Colonic mucosa (tissue), 4 donors: ENCODE measurements around the gene CNPPD1. TPM values are rescaled to one million over a fixed set of nuclear protein-coding genes. Genes with fewer than 3 reads are reported as not detected.
"Not testable (repeated sequence)": the region's sequence is repeated elsewhere in the genome, so short reads cannot be mapped to it uniquely, and the experiment has no call there.

Experiments
- DNase-seq: peaks from one replicate; pipeline ENCODE4 v3.0.0-alpha.2; 2020
- H3K27ac ChIP-seq: fragments of 200-600 bp; one replicate; pipeline ENCODE4 v1.8.0; 2021
- H3K27me3 ChIP-seq: fragments of 200-600 bp; one replicate; pipeline ENCODE4 v1.8.0; 2021
- H3K36me3 ChIP-seq: fragments of 200-600 bp; one replicate; pipeline ENCODE4 v1.8.0; 2021
- H3K4me1 ChIP-seq: fragments of 200-600 bp; one replicate; pipeline ENCODE4 v1.8.0; 2021; ENCODE audit warnings: mild to moderate bottlenecking
- H3K4me3 ChIP-seq: fragments of 200-600 bp; one replicate; pipeline ENCODE4 v1.8.0; 2021
- H3K9ac ChIP-seq, 2 donors: one replicate each; pipeline ENCODE4 v1.7.0; 2013; ENCODE audit warnings: control low read depth in 2 of 2, low read depth in 2 of 2, low read length in 2 of 2
- H3K9me3 ChIP-seq: fragments of 200-600 bp; one replicate; pipeline ENCODE4 v1.8.0; 2021
- CTCF ChIP-seq: fragments of 200-600 bp; IDR thresholded peaks from one replicate; pipeline ENCODE4 v1.8.0; 2022; ENCODE audit warnings: antibody characterized with exemption, mild to moderate bottlenecking
- intact Hi-C: fragments of 100-400 bp; cut with DNase I; formaldehyde crosslinking; loops from one replicate; pipeline ENCODE4 v1.14.1; 2022
- total RNA-seq, 2 donors: library from RNA; stranded (reverse); fragmentation: NEBNext Ultra II Directional in 1 of 2; extraction: Animal tissue kit (Norgen Biotek cat#: 25700) in 1 of 2; gene quantifications; one replicate each; pipeline ENCODE4 v1.2.1, GENCODE V29; 2021
- donor health status: healthy.
- donor health status: DM: no; HTN: no; CAD: no.
- donor health status: DM: no; HTN: no; CAD: no.

The CNPPD1 gene
- total RNA-seq, 2 donors from 2014 or later: 80.7 to 98.2 TPM

GRCh38 chr2:219207134-219207883 is 30.6 kb upstream of the CNPPD1 start:
- no peak for DNase-seq

GRCh38 chr2:219206328-219207133 is 29.8 kb upstream of the CNPPD1 start, which contains the start of gene ZFAND2B:
ZFAND2B (plus strand) TSS chr2:219206782; CDS start chr2:219206988, 206 bp downstream.
- H3K27ac ChIP-seq: peak within 1 kb of the TSS; percentile 92
- no peaks in the 10 kb centered on the region for H3K27me3 ChIP-seq
- intact Hi-C loops: loop anchor here (2.0 kb wide), 1 partner anchor 28 kb away; the partner anchor contains the start of gene RETREG2
- no peak for TF ChIP-seq CTCF
- no peaks in the 10 kb centered on the region for H3K4me1 ChIP-seq
- peak; percentile 97 for DNase-seq
- H3K9ac ChIP-seq: peak within 1 kb of the TSS; percentile 86 to 92
- H3K9me3 ChIP-seq: no peaks in the 10 kb centered on the region
- no peaks in the 10 kb centered on the region for H3K36me3 ChIP-seq
- H3K4me3 ChIP-seq: peak within 1 kb of the TSS; percentile 57

More at GRCh38 chr2:219207134-219207883, 30.6 kb upstream of the CNPPD1 start:
- H3K4me1 ChIP-seq: no peaks in the 10 kb centered on the region
- H3K9ac ChIP-seq: peak overlapping the region; percentile 15 to 83
- H3K9me3 ChIP-seq: no peaks in the 10 kb centered on the region
- TF ChIP-seq CTCF: no peak
- no peaks in the 10 kb centered on the region for H3K27me3 ChIP-seq
- intact Hi-C loops: loop anchor here (2.0 kb wide), 1 partner anchor 29 kb away; the partner anchor contains the start of gene RETREG2
- H3K36me3 ChIP-seq: no peaks in the 10 kb centered on the region
- peak overlapping the region; percentile 57 for H3K4me3 ChIP-seq
- H3K27ac ChIP-seq: peak overlapping the region; percentile 92

- Histone ChIP-seq H3K27ac (peak overlapping the region; percentile 92), H3K9ac (peak overlapping the region; percentile 86 to 92), H3K36me3 (no peaks in the 10 kb centered on the region), H3K4me1 (no peaks in the 10 kb centered on the region), H3K27me3 (no peaks in the 10 kb centered on the region), H3K4me3 (peak overlapping the region; percentile 57), H3K9me3 (no peaks in the 10 kb centered on the region)
- intact Hi-C loops: loop anchor here (2.0 kb wide), 1 partner anchor 27 kb away; the partner anchor contains the start of gene RETREG2
- TF ChIP-seq CTCF: no peak
- DNase-seq: no peak
Measured at GRCh38 chr2:219205981-219206327, 29.2 kb upstream of the CNPPD1 start.

- no peak overlapping the region for H3K9ac ChIP-seq
- H3K9me3 ChIP-seq: no peaks in the 10 kb centered on the region
- intact Hi-C loops: no loop called here
- no peaks in the 10 kb centered on the region for H3K27me3 ChIP-seq
- H3K27ac ChIP-seq: no peak overlapping the region
- no peaks in the 10 kb centered on the region for H3K4me1 ChIP-seq
- no peak for TF ChIP-seq CTCF
- no peak overlapping the region for H3K4me3 ChIP-seq
- no peak for DNase-seq
- H3K36me3 ChIP-seq: no peaks in the 10 kb centered on the region
Measured at GRCh38 chr2:219205165-219205538, 28.4 kb upstream of the CNPPD1 start.

GRCh38 chr2:219204425-219205164 is 27.9 kb upstream of the CNPPD1 start:
- TF ChIP-seq CTCF: no peak
- no peaks in the 10 kb centered on the region for H3K27me3 ChIP-seq
- intact Hi-C loops: no loop called here
- no peaks in the 10 kb centered on the region for H3K9me3 ChIP-seq
- no peak overlapping the region for H3K27ac ChIP-seq
- DNase-seq: no peak
- H3K4me3 ChIP-seq: no peak overlapping the region
- H3K9ac ChIP-seq: no peak overlapping the region
- H3K36me3 ChIP-seq: no peaks in the 10 kb centered on the region
- no peaks in the 10 kb centered on the region for H3K4me1 ChIP-seq

- intact Hi-C loops, H3K9ac ChIP-seq: not testable (repeated sequence)
Measured at GRCh38 chr2:219201331-219201730, 24.6 kb upstream of the CNPPD1 start.

GRCh38 chr2:219200502-219201326 is 24.0 kb upstream of the CNPPD1 start:
- H3K4me3 ChIP-seq, intact Hi-C loops, H3K27me3 ChIP-seq, H3K36me3 ChIP-seq, DNase-seq, H3K9ac ChIP-seq, H3K9me3 ChIP-seq, H3K4me1 ChIP-seq, H3K27ac ChIP-seq: not testable (repeated sequence)

More at GRCh38 chr2:219201331-219201730, 24.6 kb upstream of the CNPPD1 start:
- H3K27ac ChIP-seq, H3K4me3 ChIP-seq, DNase-seq, H3K27me3 ChIP-seq, H3K36me3 ChIP-seq, H3K9me3 ChIP-seq, H3K4me1 ChIP-seq: not testable (repeated sequence)
